ENCODE measurements around the gene CD37.

GRCh38 chr19:49389406-49389805, 54.2 kb downstream of the CD37 start:
- TF ChIP-seq RAD21 (IDR thresholded peaks at IDR 0.05; ENCODE audit: low read length) (no peak), CTCF (IDR thresholded peaks at IDR 0.05) (no peak), POLR2AphosphoS5 (IDR thresholded peaks at IDR 0.05; ENCODE audit: low read depth, low read length) (no peak), TEAD4 (IDR thresholded peaks at IDR 0.05; ENCODE audit: borderline replicate concordance, insufficient read depth) (no peak), REST (IDR thresholded peaks at IDR 0.05; ENCODE audit: low read depth, low read length) (no peak), EZH2phosphoT487 (IDR thresholded peaks at IDR 0.05; ENCODE audit: borderline replicate concordance, low read depth) (no peak), FOXJ3 (CRISPR knock-in tag; IDR thresholded peaks at IDR 0.05) (no peak)

Data from SK-N-SH (cell line).